A549 (cell line): Measurements from ENCODE around the gene GRIP1.

Experiments
- EP300 ChIP-seq, 2 experiments: fragments of >200 bp; sonication (Bioruptor Twin); formaldehyde crosslinking; IDR thresholded peaks; 2 replicates in 1 of 2; 3 replicates in 1 of 2; pipeline ENCODE4 v1.6.1; 2016 to 2017
- HEYL ChIP-seq: fragments of 250-450 bp; sonication (Bioruptor Pico); IDR thresholded peaks from 2 replicates; pipeline ENCODE4 v1.8.0; 2021; ENCODE audit warnings: mild to moderate bottlenecking, moderate library complexity
- JUNB ChIP-seq: fragments of >200 bp; sonication (Bioruptor Twin); formaldehyde crosslinking; IDR thresholded peaks from 2 replicates; pipeline ENCODE4 v1.6.1; 2016
- MAFK ChIP-seq: fragments of 450-650 bp; IDR thresholded peaks from 2 replicates; pipeline ENCODE4 v1.6.1; 2014; ENCODE audit not compliant: partially characterized antibody
- POLR2A ChIP-seq: IDR thresholded peaks from 2 replicates; pipeline ENCODE4 v1.6.1; 2012; ENCODE audit warnings: mild to moderate bottlenecking, low read length
- TF ChIP-seq, protein P1 (sequence below): fragments of >200 bp; sonication (Bioruptor Twin); formaldehyde crosslinking; IDR thresholded peaks from 3 replicates; pipeline ENCODE4 v1.5.1; 2016

- TF ChIP-seq EP300 (IDR thresholded peaks at IDR 0.05) (no peak), MAFK (no peak), HEYL (CRISPR knock-in tag) (no peak), JUNB (no peak), POLR2A (no peak)
- TF ChIP-seq, protein P1, sequence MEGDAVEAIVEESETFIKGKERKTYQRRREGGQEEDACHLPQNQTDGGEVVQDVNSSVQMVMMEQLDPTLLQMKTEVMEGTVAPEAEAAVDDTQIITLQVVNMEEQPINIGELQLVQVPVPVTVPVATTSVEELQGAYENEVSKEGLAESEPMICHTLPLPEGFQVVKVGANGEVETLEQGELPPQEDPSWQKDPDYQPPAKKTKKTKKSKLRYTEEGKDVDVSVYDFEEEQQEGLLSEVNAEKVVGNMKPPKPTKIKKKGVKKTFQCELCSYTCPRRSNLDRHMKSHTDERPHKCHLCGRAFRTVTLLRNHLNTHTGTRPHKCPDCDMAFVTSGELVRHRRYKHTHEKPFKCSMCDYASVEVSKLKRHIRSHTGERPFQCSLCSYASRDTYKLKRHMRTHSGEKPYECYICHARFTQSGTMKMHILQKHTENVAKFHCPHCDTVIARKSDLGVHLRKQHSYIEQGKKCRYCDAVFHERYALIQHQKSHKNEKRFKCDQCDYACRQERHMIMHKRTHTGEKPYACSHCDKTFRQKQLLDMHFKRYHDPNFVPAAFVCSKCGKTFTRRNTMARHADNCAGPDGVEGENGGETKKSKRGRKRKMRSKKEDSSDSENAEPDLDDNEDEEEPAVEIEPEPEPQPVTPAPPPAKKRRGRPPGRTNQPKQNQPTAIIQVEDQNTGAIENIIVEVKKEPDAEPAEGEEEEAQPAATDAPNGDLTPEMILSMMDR, result no peak
Observed at GRCh38 chr12:66388517-66388916, 290.4 kb downstream of the GRIP1 start.
